Measurements from ENCODE around the gene CACNA2D3.

Gene CACNA2D3

GRCh38 chr3:54494209-54494608 is 371.9 kb downstream of the CACNA2D3 start:
- TF ChIP-seq CTCF (IDR thresholded peaks at IDR 0.05): no peak

- no peak for TF ChIP-seq CTCF (IDR thresholded peaks at IDR 0.05)
Observed at GRCh38 chr3:54506603-54507002, 384.3 kb downstream of the CACNA2D3 start.

GRCh38 chr3:54507876-54508460 is 385.6 kb downstream of the CACNA2D3 start:
- TF ChIP-seq CTCF (IDR thresholded peaks at IDR 0.05): no peak

- TF ChIP-seq CTCF (IDR thresholded peaks at IDR 0.05): no peak
Observed at GRCh38 chr3:54510506-54510905, 388.2 kb downstream of the CACNA2D3 start.

GRCh38 chr3:54511766-54512365 is 389.5 kb downstream of the CACNA2D3 start:
- TF ChIP-seq CTCF (IDR thresholded peaks at IDR 0.05): no peak

- no peak for TF ChIP-seq CTCF (IDR thresholded peaks at IDR 0.05)
Observed at GRCh38 chr3:54514006-54514405, 391.7 kb downstream of the CACNA2D3 start.

GRCh38 chr3:54514416-54514815 is 392.1 kb downstream of the CACNA2D3 start:
- TF ChIP-seq CTCF (IDR thresholded peaks at IDR 0.05): no peak

Measured in LNCAP (cell line).